ENCODE data around the gene UCHL5.

GRCh38 chr1:193103759-193104501 is 44.8 kb upstream of the UCHL5 start:
- TF ChIP-seq CTCF (IDR thresholded peaks at IDR 0.05) (no peak), POLR2A (IDR thresholded peaks at IDR 0.05) (no peak)
